ENCODE results near the gene ITSN2. TPM values are rescaled to one million over a fixed set of nuclear protein-coding genes. Genes with fewer than 3 reads are reported as not detected.

Gene ITSN2
- total RNA-seq, 1 experiment from 2014 or later, result 21.9 TPM

GRCh38 chr2:24239553-24239952, 120.8 kb downstream of the ITSN2 start:
- Histone ChIP-seq H3K4me3 (ENCODE audit: low read length) (no peak overlapping the region), H3K36me3 (ENCODE audit: low read depth, low read length) (no peaks in the 10 kb centered on the region), H3K4me2 (ENCODE audit: low read length) (no peak overlapping the region), H3K4me1 (ENCODE audit: insufficient read depth, low read length) (no peaks in the 10 kb centered on the region), H3F3A (ENCODE audit: low read length, unreplicated experiment) (no peaks in the 10 kb centered on the region), H3K79me2 (ENCODE audit: low read length) (no peaks in the 10 kb centered on the region), H3K9me3 (ENCODE audit: low read length) (no peaks in the 10 kb centered on the region), H3K9me2 (replicated peaks; ENCODE audit: low read length) (no peaks in the 10 kb centered on the region), H3K27me3 (ENCODE audit: low read length) (no peaks in the 10 kb centered on the region), H3K27ac (ENCODE audit: low read length) (no peak overlapping the region), H3K9ac (ENCODE audit: low read length) (no peak overlapping the region), H2AFZ (ENCODE audit: low read length) (no peak overlapping the region), H4K20me1 (ENCODE audit: low read length) (no peaks in the 10 kb centered on the region)
- ChIA-PET POLR2A (ENCODE audit: unreplicated experiment) (no interaction called here), CTCF (no interaction called here)
- BruUV-seq (replicated peaks), result no TSS peak
- intact Hi-C loops (cut with micrococcal nuclease), result no loop called here
- DNase-seq, result no peak
- TF ChIP-seq EZH2 (IDR thresholded peaks at IDR 0.05; ENCODE audit: low read length, unreplicated experiment), result no peak
- no peak for TF ChIP-seq CTCF (conservative IDR thresholded peaks at IDR 0.05; ENCODE audit: low read depth, low read length)
- no peak for TF ChIP-seq EZH2phosphoT487 (IDR thresholded peaks at IDR 0.05; ENCODE audit: borderline replicate concordance, low read length)
- no peak for ATAC-seq

GRCh38 chr2:24238158-24238557, 122.2 kb downstream of the ITSN2 start:
- Histone ChIP-seq H3K9ac (ENCODE audit: low read length) (no peak overlapping the region), H3K4me2 (ENCODE audit: low read length) (no peak overlapping the region), H3K9me3 (ENCODE audit: low read length) (no peaks in the 10 kb centered on the region), H3K27ac (ENCODE audit: low read length) (no peak overlapping the region), H3K4me1 (ENCODE audit: insufficient read depth, low read length) (no peaks in the 10 kb centered on the region), H3K79me2 (ENCODE audit: low read length) (no peaks in the 10 kb centered on the region), H4K20me1 (ENCODE audit: low read length) (no peaks in the 10 kb centered on the region), H2AFZ (ENCODE audit: low read length) (no peak overlapping the region), H3K36me3 (ENCODE audit: low read depth, low read length) (no peaks in the 10 kb centered on the region), H3K4me3 (ENCODE audit: low read length) (no peak overlapping the region), H3F3A (ENCODE audit: low read length, unreplicated experiment) (no peaks in the 10 kb centered on the region), H3K9me2 (replicated peaks; ENCODE audit: low read length) (no peaks in the 10 kb centered on the region), H3K27me3 (ENCODE audit: low read length) (no peaks in the 10 kb centered on the region)
- ChIA-PET POLR2A (ENCODE audit: unreplicated experiment) (no interaction called here), CTCF (no interaction called here)
- DNase-seq (no peak), ATAC-seq (no peak)
- no peak for TF ChIP-seq CTCF (conservative IDR thresholded peaks at IDR 0.05; ENCODE audit: low read depth, low read length)
- TF ChIP-seq EZH2phosphoT487 (IDR thresholded peaks at IDR 0.05; ENCODE audit: borderline replicate concordance, low read length), result no peak
- TF ChIP-seq EZH2 (IDR thresholded peaks at IDR 0.05; ENCODE audit: low read length, unreplicated experiment), result no peak
- intact Hi-C loops (cut with micrococcal nuclease), result no loop called here
- no TSS peak for BruUV-seq (replicated peaks)

GRCh38 chr2:24237313-24237712, 123.0 kb downstream of the ITSN2 start:
- no TSS peak for BruUV-seq (replicated peaks)
- H3K79me2 ChIP-seq (ENCODE audit: low read length), result no peaks in the 10 kb centered on the region
- H3K27ac ChIP-seq (ENCODE audit: low read length), result no peak overlapping the region
- H3K9ac ChIP-seq (ENCODE audit: low read length), result no peak overlapping the region
- H3K36me3 ChIP-seq (ENCODE audit: low read depth, low read length), result no peaks in the 10 kb centered on the region
- TF ChIP-seq EZH2phosphoT487 (IDR thresholded peaks at IDR 0.05; ENCODE audit: borderline replicate concordance, low read length) (no peak), EZH2 (IDR thresholded peaks at IDR 0.05; ENCODE audit: low read length, unreplicated experiment) (no peak), CTCF (conservative IDR thresholded peaks at IDR 0.05; ENCODE audit: low read depth, low read length) (no peak)
- no peak overlapping the region for H3K4me3 ChIP-seq (ENCODE audit: low read length)
- CTCF ChIA-PET, result no interaction called here
- POLR2A ChIA-PET (ENCODE audit: unreplicated experiment), result no interaction called here
- no peaks in the 10 kb centered on the region for H4K20me1 ChIP-seq (ENCODE audit: low read length)
- H3K9me3 ChIP-seq (ENCODE audit: low read length), result no peaks in the 10 kb centered on the region
- H3F3A ChIP-seq (ENCODE audit: low read length, unreplicated experiment), result no peaks in the 10 kb centered on the region
- no peak overlapping the region for H2AFZ ChIP-seq (ENCODE audit: low read length)
- no peaks in the 10 kb centered on the region for H3K4me1 ChIP-seq (ENCODE audit: insufficient read depth, low read length)
- DNase-seq (no peak), ATAC-seq (0 out of 2 replicates have a peak, but pooled peaks have one; percentile 22)
- no peaks in the 10 kb centered on the region for H3K27me3 ChIP-seq (ENCODE audit: low read length)
- H3K9me2 ChIP-seq (replicated peaks; ENCODE audit: low read length), result no peaks in the 10 kb centered on the region
- intact Hi-C loops (cut with micrococcal nuclease), result no loop called here
- H3K4me2 ChIP-seq (ENCODE audit: low read length), result no peak overlapping the region
